NCI-H2196 treated with DMSO at 0.1 percent for 48 hours (cell line): ENCODE measurements around the gene ETS1.

Source experiments
- DNase-seq: peaks from one replicate; lab custom pipeline; 2025; ENCODE audit not compliant: unreplicated experiment; lab: John Stamatoyannopoulos, UW

The ETS1 gene

GRCh38 chr11:128520206-128520887, 67.0 kb downstream of the ETS1 start:
- no peak for DNase-seq

GRCh38 chr11:128519338-128519737, 68.0 kb downstream of the ETS1 start:
- DNase-seq: no peak

DNA sequence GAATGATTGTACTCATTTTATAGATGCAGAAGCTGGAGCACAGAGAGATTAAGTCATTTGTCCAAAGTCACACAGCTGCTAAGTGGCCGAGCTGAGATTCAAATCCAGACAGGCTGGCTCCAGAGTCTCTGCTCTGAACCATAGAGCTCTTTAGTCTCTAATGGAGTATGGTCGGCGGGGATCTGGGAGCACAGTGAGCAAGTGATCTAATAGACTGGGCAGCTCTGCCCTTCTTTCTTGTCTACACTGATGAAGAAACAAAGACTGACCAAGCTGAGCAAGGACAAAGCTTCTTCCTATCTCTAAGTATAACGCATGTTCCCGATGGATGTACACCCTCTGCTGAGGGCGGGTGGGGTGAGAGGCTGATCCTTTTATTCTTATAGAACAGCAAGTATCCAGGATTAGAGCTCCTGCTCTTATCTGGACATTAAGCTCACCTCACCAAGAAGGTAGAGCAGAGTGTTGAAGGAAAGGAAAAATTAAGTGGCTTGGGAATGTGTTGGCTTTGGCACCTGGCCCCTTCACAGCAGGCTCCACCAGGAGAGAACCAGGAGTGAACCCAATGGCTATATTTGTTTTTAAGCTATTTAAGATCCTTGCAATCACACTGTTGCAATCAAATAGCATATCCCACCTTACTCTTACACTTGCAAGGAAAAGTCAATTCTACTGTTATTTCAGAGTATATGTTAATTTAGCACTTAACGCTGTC, 68.7 kb downstream of the ETS1 start:
- DNase-seq: no peak

DNA sequence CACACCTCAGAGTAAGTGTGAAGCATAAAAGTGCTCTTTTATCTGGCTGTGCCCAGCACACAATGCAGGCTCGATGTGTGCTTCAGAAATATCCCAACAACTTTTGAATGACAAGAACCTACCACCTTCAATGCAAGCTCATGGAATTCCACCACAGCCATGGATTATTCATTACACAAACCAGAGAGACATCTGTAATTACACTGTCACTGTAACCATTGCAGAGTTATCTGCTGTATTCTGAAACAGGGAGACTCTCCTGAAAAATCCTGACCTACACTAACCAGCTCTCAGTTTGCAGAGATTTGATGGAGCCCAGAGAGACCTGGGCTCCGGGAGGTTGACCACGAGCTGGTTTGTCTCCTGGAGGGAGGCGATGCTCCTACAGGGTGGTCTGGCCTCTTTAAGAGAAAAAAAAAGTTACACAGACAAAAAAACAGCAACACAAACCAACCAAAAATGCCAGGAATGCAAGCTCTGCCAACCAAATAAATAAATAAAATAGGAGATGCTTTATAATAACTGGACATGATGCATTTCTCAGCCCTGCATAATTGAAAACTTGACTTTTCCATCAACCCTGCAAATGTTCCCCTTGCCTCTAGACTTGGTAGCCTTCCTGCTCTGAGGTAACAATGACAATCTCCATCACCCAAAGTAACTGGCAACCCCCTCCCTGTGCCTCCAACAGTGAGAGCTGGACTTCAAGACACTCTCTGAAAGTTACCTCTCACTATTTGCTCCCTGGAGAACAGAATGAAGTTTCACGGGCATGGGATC, 69.7 kb downstream of the ETS1 start:
- DNase-seq: no peak

DNA sequence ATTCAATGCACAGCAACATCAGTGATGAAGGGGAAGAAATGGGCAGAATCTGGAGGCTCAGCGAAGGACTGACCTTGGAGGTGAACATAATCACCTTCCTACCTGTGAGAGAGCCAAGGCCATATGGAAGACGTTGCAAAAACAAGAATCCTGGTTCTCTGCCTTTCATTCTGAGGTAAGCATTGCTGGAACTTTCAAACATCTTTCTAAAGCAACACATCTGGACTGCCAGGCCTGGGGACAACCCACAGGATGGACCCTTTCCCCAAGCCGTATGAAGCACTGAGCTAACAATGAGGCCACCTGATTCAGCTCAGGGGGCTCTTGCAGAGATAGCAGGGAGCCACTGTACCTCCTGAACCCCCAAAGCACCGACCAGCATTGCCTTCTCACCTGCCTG, 70.5 kb downstream of the ETS1 start:
- DNase-seq: no peak

DNA sequence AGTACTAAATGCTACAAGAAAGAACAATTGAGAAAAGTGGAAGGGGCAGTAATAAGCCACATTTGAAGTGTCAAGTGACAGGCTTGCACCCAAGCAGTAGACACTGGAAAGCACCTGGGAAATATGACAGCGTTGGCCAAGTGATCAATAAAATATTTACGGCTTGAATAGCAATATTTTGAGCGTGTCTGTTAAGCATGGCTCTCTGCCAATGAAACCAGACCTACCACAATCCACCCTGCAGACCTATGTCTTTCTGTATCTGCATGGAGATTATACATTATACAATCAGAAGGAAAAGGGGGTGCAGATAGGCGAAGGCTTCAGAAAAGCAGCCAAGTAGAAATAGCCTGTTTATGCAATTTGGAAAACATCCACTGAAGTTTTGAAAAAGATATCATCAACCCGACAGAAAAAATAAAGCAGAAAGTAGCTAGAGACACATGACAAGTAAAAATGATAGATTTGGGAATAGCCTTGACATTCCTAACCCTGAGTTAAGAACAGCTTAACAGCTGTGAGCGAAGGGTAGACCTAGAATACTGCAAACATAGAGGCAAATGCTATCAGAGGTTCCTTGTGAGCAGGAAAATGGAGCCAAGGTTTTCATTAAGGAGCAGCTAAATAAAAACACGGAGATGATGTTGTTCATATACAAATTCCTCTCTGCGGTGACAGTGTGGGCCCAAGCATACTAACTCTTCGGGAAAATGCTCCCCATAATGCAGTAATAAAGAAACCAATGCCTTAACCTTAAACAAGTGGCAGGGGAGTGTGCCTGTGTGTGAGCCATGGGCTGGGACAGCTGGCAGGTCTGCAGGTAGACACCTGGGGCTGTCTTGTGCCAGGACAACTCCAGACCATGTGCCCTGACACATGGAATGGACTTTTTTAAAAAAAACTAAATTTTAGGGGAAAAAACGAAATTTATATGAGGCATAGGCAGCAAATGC, 71.3 kb downstream of the ETS1 start:
- DNase-seq: no peak

DNA sequence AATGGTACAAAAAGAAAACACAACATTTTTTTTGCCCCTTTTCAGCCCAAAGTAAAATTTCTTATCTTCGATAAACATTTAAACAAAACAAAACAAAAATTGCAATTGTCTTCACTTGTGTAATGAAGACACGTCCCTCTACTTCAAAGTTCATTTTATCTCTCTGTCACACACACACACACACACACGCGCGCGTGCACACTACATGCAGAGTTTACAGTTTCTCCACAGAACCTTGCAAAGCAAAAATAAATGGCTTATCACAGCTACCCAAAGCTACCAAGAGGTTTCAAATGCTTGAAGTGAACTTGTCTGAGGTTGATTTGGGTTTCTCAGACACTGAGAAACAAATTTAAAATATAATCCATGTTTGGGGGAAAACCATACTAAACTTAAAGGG, 72.3 kb downstream of the ETS1 start:
- no peak for DNase-seq

DNA sequence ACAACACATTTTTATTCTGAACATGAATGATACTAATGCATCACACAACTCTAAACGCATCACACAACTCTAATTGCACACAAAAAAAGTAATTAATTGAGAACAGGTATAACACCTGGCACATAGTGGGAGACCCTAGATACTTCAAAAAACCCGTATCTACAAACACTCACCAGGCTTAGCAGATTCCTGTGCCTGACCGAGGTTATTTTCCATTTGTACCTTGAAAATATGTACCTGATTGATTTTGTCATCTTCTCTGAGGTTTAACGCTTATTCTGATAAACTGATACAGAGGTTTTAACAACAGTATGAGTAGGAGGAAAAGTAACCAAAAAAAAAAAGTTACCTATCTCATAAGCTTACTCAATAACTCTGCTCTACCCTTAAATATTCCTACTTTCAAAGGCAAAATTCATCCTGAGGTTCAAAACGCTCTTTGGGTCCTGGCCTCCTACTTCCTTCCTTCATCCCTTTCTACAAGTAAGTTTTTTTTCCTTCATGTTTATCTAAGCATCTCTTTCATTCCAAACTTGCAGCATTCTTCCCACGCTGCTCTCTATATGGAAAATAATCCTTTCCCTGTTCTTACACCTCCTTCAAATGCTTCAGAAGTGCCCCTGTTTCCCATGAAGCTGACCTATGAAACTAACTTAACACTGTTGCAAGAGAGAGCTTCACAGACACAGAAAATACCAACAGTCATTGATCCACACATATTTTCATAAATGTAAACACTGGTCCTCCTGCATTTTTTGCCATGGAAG, 73.3 kb downstream of the ETS1 start:
- no peak for DNase-seq

- DNase-seq: no peak
Observed at GRCh38 chr11:128512474-128512996, 74.8 kb downstream of the ETS1 start.

- DNase-seq: no peak
Observed at GRCh38 chr11:128511712-128512111, 75.6 kb downstream of the ETS1 start.

DNA sequence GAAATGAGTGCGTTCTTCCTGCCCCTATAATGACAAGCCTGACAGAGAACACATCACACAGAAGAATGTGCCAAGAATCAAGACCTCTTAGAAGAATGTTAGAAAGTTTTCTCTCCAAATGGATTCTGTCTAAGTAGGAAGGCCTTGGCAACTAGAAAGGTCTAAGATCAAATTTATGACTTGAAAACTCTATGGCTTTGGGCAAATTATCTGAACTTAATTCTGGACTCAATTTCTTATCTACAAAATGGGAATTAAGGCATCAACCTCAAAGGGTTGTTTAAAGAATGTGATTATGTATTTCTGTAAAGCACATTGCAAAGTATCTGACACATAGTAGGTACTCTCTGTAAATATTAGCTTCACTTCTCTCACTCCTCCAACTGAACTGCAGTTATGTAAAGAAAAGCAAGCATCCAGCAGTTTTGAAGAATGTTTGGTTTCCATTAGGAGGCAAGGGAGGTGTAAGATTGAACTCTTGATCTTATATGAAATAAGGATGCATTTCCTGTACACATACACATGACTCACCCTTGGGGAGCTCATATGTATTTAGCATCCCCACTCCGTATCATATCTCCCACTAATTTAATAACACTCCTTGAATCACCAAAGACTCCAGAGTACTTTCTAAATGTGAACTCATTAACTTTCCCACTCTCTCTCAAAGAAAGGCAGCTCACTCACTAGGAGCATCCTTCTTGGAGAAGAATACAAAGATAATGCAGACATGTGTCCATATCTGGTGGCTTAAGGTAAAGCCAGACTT, 77.6 kb downstream of the ETS1 start:
- no peak for DNase-seq

DNA sequence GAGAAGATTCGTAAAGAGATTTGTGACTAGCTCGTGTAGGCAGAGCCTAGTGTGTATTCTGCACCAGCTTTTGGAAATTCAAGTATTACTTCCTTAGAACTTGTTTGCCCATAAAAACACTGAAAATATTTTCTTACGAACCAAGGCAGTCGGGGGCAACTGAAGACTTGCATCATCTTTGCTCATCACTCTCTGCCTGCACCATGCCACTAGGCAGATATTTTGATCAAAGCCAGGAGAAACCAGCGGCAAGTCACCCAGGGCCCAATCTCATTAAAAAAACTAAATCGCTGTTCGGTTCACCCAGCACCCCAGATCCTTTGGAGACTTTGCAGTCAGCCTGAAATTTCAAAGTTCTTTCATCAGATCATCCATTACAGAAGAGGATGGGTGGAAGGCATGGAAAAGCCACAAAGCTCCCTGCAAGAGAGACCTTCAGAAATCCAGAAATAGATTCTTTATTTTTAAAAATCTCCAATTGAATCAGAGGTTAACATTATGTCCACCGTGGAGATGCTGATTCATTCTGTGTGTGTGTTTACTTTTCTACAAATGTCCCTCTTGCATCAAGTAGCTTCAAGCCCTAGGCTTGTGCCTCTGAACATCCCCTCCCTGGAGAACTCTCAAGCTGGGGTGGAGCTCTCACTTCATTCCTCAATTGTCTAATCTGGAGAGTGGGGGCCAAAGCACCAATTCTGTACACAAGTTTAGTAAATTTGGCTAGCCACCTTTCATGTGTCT, 78.4 kb downstream of the ETS1 start:
- no peak for DNase-seq

DNA sequence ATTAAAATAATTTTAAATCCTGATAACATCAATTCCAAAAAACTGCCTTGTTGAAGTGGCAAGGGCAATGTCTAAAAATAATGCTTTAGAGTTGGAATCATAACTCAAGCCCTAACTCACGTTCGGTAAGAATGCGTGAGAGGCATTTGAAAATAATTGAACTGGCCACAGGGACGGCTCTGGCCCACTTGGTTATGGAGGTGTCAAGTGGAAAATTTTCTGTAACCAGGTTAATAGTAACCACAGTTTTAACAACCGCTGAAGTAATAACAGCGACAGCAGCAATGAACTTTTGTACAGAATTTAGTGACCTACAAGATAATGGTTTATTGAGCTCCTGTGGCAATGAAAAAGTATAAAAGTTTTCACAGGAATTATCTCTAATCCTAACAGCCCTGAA, 79.4 kb downstream of the ETS1 start:
- DNase-seq: no peak

DNA sequence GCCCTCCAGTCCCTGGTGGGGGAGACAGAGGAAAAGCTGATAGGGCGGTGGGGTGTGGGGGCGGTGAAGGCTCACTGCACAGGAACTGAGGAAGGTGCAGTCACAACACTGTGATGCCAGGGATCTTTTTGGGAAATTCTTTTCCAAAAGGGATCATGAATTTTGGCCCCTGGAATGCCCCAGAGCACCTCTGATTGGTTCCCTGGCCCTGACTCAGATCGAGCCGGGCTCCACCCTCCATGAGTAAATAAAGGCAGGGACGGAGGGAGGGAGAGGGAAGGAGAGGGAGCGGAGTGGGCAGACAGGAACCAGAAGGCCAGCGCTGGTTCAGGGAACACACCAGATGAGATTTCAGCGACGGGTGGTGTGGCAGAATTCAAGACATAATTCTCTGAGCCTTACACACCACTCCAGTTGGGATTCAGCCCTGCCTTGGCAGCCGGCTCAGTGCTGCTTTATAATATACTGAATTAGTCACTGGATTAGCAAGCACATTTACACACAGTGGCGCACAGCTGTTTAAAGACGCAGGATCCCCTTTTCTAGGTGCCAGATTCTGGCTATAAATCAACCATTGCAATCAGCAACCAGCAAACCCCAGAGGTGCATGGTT, 80.3 kb downstream of the ETS1 start:
- peak; percentile 48 for DNase-seq

GRCh38 chr11:128506356-128506755, 81.0 kb downstream of the ETS1 start:
- no peak for DNase-seq

GRCh38 chr11:128505449-128506065, 81.8 kb downstream of the ETS1 start:
- no peak for DNase-seq

DNA sequence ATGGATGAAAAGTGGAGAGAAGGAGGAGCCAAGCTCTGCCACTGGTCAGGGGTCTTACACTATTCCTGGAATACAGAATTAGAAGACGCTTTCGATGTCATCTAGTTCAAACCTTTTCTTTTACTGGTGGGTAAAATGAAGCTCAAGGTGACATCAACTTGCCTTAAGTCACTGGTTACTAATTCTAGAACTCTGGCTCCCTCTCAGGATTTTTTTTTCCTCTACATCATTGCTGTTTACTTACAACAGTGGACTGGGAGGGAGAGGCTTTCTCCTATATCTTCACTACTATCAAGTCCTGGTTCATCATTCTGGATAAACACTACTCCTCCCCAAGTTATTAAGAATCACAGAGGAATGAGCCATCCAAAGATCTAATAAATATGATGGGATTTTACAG, 82.9 kb downstream of the ETS1 start:
- no peak for DNase-seq
